NB4 (cell line): ENCODE results near the gene COG7.
"Not testable (repeated sequence)": the region's sequence is repeated elsewhere in the genome, so short reads cannot be mapped to it uniquely, and the experiment has no call there.

Source experiments
- DNase-seq: peaks from one replicate; pipeline ENCODE4 v3.0.0; 2010; ENCODE audit warnings: low read depth
- H3K4me3 ChIP-seq: one replicate; pipeline ENCODE4 v1.5.1; 2011; ENCODE audit warnings: mild to moderate bottlenecking, low read depth, low read length, moderate library complexity
- MYC ChIP-seq: IDR thresholded peaks from 2 replicates; pipeline ENCODE4 v1.6.1; 2011; ENCODE audit warnings: low read depth, low read length
- POLR2A ChIP-seq: IDR thresholded peaks from 2 replicates; pipeline ENCODE4 v1.6.1; 2011; ENCODE audit warnings: mild to moderate bottlenecking; ENCODE audit not compliant: insufficient read length; ENCODE audit errors: extremely low read depth
- TF ChIP-seq, protein P1 (sequence below): IDR thresholded peaks from 2 replicates; pipeline ENCODE4 v1.6.1; 2011; ENCODE audit warnings: low read depth, low read length
- TF ChIP-seq, protein P2 (sequence below): IDR thresholded peaks from one replicate; pipeline ENCODE4 v1.5.1; 2012; ENCODE audit warnings: low read depth, low read length

The COG7 gene

DNA sequence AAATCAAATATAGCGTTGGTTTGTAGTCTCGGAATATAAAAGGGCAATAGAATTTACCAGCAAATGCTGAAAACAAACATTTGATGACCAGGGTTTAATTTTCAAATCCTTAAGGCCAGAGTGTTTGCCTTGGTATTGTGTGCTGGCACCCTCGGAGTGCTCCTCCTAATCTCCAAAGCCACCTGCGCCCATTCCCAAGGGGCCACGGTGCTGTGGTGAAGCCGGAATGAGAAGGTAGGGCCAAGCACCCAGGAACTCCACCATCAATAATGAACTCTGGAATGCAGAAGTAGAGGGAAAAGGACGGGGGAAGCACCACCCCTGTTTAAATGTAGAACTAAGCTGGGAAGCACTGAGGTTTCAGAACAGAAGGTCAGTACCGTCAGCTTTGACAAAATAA lies 51.9 kb downstream of the COG7 start:
- TF ChIP-seq, protein P1, sequence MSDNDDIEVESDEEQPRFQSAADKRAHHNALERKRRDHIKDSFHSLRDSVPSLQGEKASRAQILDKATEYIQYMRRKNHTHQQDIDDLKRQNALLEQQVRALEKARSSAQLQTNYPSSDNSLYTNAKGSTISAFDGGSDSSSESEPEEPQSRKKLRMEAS = no peak
- no peak for TF ChIP-seq POLR2A
- DNase-seq = no peak
- H3K4me3 ChIP-seq = no peak overlapping the region

DNA sequence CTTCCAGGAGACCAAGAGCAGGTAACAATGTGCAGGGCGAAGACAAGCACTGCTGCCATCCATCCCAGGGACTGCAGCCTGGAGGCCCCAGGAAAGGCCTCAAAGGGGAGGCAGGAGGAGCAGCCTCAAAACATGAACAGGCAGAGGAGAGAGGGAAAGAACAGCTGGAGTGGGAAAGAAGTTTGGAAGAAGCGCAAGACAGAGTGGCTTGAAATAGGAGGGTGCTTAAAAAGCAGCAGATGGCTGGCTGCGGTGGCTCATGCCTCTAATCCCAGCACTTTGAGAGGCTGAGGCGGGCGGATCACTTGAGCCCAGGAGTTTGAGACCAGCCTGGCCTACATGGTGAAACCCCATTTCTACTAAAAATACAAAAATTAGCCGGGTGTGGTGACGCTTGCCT lies 52.5 kb downstream of the COG7 start:
- DNase-seq, H3K4me3 ChIP-seq: not testable (repeated sequence)

DNA sequence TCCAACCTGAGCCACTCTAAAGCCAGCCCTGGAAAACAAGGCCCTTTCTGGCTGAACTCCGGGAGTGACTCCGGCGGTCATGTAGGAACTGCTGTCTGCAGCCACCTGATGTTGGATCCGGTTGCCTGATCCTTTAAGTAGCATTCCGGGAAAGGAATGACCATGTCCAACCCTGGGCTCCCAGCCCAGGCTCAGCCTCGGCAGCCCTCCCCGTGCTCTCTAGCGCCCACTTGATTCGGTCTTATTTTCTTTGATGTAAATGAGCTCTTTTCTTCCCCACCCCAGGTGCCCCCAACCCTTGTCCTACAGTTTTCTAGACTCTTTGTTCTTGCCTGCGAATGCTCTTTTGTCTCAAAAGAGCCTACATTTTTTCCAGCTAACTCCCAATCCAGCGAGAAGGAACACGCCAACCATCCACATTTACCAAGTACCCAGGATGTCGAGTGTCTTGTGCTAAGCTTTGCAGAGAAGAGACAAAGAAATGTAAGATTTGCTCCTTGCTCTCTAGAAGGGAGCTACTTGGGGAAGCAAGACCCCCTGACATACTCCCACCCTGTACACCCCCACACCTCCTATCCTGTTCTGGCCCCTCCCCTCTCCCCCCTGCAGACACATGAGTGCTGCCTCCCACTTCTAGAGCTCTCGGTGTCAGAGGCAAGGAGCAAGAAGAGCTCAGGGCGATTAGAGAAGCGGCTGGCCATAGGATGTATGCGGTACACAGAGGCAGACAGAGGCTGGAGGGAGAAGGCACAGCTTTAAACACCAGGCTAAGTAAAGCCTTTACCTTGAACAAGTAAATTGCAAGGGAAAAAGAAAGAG lies 53.8 kb downstream of the COG7 start:
- no peak overlapping the region for H3K4me3 ChIP-seq
- TF ChIP-seq, protein P1 = no peak
- TF ChIP-seq, protein P2, sequence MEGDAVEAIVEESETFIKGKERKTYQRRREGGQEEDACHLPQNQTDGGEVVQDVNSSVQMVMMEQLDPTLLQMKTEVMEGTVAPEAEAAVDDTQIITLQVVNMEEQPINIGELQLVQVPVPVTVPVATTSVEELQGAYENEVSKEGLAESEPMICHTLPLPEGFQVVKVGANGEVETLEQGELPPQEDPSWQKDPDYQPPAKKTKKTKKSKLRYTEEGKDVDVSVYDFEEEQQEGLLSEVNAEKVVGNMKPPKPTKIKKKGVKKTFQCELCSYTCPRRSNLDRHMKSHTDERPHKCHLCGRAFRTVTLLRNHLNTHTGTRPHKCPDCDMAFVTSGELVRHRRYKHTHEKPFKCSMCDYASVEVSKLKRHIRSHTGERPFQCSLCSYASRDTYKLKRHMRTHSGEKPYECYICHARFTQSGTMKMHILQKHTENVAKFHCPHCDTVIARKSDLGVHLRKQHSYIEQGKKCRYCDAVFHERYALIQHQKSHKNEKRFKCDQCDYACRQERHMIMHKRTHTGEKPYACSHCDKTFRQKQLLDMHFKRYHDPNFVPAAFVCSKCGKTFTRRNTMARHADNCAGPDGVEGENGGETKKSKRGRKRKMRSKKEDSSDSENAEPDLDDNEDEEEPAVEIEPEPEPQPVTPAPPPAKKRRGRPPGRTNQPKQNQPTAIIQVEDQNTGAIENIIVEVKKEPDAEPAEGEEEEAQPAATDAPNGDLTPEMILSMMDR = no peak
- TF ChIP-seq MYC (no peak), POLR2A (no peak)
- no peak for DNase-seq

DNA sequence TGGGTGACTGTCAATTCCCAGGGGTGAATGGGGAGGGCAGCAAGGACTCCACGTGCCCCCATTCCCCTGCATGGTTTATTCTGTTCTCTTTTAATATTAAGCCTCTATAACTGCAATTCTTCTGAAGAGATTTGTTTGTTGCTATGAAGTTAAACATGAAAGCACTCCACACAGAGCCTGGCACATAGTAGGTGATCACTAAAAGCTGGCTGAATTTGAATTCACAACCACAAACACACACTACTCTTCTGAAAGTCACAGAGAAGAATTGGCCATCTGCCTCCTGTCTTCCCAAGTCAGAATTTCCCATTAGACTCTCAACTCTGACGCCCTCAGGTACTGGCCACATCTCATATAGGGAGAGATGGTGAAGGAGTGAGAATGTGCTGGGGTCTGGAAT lies 55.5 kb downstream of the COG7 start:
- no peak overlapping the region for H3K4me3 ChIP-seq
- no peak for DNase-seq
- TF ChIP-seq POLR2A (no peak), MYC (no peak)
- TF ChIP-seq, protein P2 = no peak
- TF ChIP-seq, protein P1 = no peak

DNA sequence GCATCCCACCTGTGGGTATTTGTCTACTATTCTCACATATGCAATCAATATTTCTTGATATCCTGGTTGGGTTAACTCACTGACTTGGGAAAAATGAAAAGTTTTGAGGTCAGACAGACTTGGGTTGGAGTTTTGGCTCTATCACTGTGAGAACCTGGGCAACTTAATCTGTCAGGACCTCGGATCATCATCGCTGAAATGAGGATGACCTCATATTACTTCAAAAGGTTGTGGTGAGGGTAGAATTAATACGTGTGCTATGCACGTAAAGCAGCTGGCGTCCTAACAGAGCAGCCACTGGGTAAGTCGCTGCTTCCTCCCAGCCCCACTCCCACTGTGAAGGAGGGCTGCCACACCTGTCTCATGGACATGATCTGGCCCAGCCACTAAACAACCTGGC lies 57.3 kb downstream of the COG7 start:
- TF ChIP-seq POLR2A (no peak), MYC (no peak)
- TF ChIP-seq, protein P2 = no peak
- TF ChIP-seq, protein P1 = no peak
- H3K4me3 ChIP-seq = no peak overlapping the region

DNA sequence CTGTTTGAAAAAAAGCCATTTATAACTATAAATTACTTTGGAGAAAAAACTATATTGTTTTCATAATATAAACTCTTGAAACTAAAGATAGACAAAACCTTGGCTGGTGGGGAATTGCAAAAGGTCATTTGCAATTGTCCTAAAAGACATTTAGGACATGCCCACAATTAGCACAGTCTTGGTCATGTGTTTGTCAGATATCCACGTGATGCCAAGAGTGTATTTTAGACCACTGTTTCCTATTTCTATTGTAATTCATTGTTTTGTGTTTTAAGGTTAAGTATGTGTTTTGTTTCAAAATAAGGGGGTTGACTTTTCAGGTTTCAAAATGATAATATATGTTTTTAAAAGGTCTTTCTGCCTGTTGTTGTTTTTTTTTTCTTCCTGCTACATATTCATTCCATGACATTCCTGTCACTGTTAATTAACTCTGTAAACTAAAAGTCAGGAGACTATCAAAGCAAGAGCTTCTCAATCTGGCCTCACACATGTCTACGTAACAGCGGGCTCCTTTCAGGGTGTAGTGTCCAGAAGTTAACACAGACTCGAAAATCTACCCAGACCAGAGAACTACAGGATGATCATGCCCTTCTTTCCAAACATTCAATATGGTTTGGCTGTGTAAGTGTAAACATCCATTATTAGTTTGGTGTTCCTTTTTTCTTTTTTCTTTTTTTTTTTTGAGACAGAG lies 58.7 kb downstream of the COG7 start:
- no peak overlapping the region for H3K4me3 ChIP-seq
- DNase-seq = no peak
- TF ChIP-seq, protein P2 = no peak
- TF ChIP-seq MYC (no peak), POLR2A (no peak)
- TF ChIP-seq, protein P1 = no peak

More for the DNA sequence above, 57.3 kb downstream of the COG7 start:
- no peak for DNase-seq
